ENCODE results near the gene FAM110D. TPM values are rescaled to one million over a fixed set of nuclear protein-coding genes. Genes with fewer than 3 reads are reported as not detected.

FAM110D gene
- total and polyA plus RNA-seq, 2 experiments from 2014 or later: 0.10 to 0.44 TPM

- peak within 1 kb of the TSS; percentile 85 for H2AFZ ChIP-seq
- TF ChIP-seq EZH2phosphoT487 (IDR thresholded peaks at IDR 0.05; ENCODE audit: low read depth, severe bottlenecking, unreplicated experiment): no peak
- TF ChIP-seq CTCF (IDR thresholded peaks at IDR 0.05; ENCODE audit: poor library complexity): peak; percentile 94
- H3K4me2 ChIP-seq: peak within 1 kb of the TSS; percentile 91
- peak within 1 kb of the TSS; percentile 83 for H3K4me3 ChIP-seq
- DNase-seq (ENCODE audit: low spot score): peak; percentile 97
- WGBS (ENCODE audit: low lambda C conversion rate, missing lambda C conversion rate): 3% methylated on average over 74 of the region's 76 CpGs
- no peaks in the 10 kb centered on the region for H3K36me3 ChIP-seq (replicated peaks; ENCODE audit: insufficient read depth, low read depth)
- H4K20me1 ChIP-seq (ENCODE audit: insufficient read depth, poor library complexity, severe bottlenecking): no peaks in the 10 kb centered on the region
- peak within 1 kb of the TSS; percentile 90 for H3K27ac ChIP-seq
- no peaks in the 10 kb centered on the region for H3K27me3 ChIP-seq
- peaks cover 12% of the 10 kb centered on the region for H3K79me2 ChIP-seq
- H3K9me3 ChIP-seq (ENCODE audit: low read depth): no peaks in the 10 kb centered on the region
- no peaks in the 10 kb centered on the region for H3K9me2 ChIP-seq (replicated peaks; ENCODE audit: insufficient read depth)
- H3K4me1 ChIP-seq (ENCODE audit: insufficient read depth): peaks cover 14% of the 10 kb centered on the region
Observed at GRCh38 chr1:26169669-26170471, 11.0 kb downstream of the FAM110D start, which contains the start of gene ZNF593. ZNF593 (plus strand) TSS chr1:26169908; CDS start chr1:26169984, 76 bp downstream.

- 82% methylated on average over 9 of the region's 9 CpGs for WGBS (ENCODE audit: low lambda C conversion rate, missing lambda C conversion rate)
- H3K79me2 ChIP-seq: peaks cover 12% of the 10 kb centered on the region
- peak overlapping the region; percentile 91 for H3K4me2 ChIP-seq
- no peaks in the 10 kb centered on the region for H3K9me2 ChIP-seq (replicated peaks; ENCODE audit: insufficient read depth)
- no peaks in the 10 kb centered on the region for H3K9me3 ChIP-seq (ENCODE audit: low read depth)
- no peaks in the 10 kb centered on the region for H4K20me1 ChIP-seq (ENCODE audit: insufficient read depth, poor library complexity, severe bottlenecking)
- no peaks in the 10 kb centered on the region for H3K36me3 ChIP-seq (replicated peaks; ENCODE audit: insufficient read depth, low read depth)
- TF ChIP-seq CTCF (IDR thresholded peaks at IDR 0.05; ENCODE audit: poor library complexity) (no peak), EZH2 (IDR thresholded peaks at IDR 0.05; ENCODE audit: borderline replicate concordance) (no peak), EZH2phosphoT487 (IDR thresholded peaks at IDR 0.05; ENCODE audit: low read depth, severe bottlenecking, unreplicated experiment) (no peak)
- H2AFZ ChIP-seq: peak overlapping the region; percentile 85
- H3K27ac ChIP-seq: peak overlapping the region; percentile 90
- peak overlapping the region; percentile 83 for H3K4me3 ChIP-seq
- H3K4me1 ChIP-seq (ENCODE audit: insufficient read depth): peaks cover 8% of the 10 kb centered on the region
- H3K27me3 ChIP-seq: no peaks in the 10 kb centered on the region
- DNase-seq (ENCODE audit: low spot score): no peak
Observed at GRCh38 chr1:26170472-26170821, 11.6 kb downstream of the FAM110D start.

- peak; percentile 5 for DNase-seq (ENCODE audit: low spot score)
- Histone ChIP-seq H3K4me2 (peak within 1 kb of the TSS; percentile 91), H3K9me2 (replicated peaks; ENCODE audit: insufficient read depth) (no peaks in the 10 kb centered on the region), H3K36me3 (replicated peaks; ENCODE audit: insufficient read depth, low read depth) (no peaks in the 10 kb centered on the region), H3K9me3 (ENCODE audit: low read depth) (no peaks in the 10 kb centered on the region), H3K27me3 (no peaks in the 10 kb centered on the region), H3K79me2 (peaks cover 12% of the 10 kb centered on the region), H2AFZ (no peak within 1 kb of the TSS), H4K20me1 (ENCODE audit: insufficient read depth, poor library complexity, severe bottlenecking) (no peaks in the 10 kb centered on the region), H3K27ac (no peak within 1 kb of the TSS), H3K4me1 (ENCODE audit: insufficient read depth) (peaks cover 8% of the 10 kb centered on the region), H3K4me3 (no peak within 1 kb of the TSS)
- whole genome bisulfite sequencing (ENCODE audit: low lambda C conversion rate, missing lambda C conversion rate): 92% methylated on average over 34 of the region's 34 CpGs
- TF ChIP-seq CTCF (IDR thresholded peaks at IDR 0.05; ENCODE audit: poor library complexity): no peak
- no peak for TF ChIP-seq EZH2 (IDR thresholded peaks at IDR 0.05; ENCODE audit: borderline replicate concordance)
- no peak for TF ChIP-seq EZH2phosphoT487 (IDR thresholded peaks at IDR 0.05; ENCODE audit: low read depth, severe bottlenecking, unreplicated experiment)
Observed at GRCh38 chr1:26171084-26172072, 12.5 kb downstream of the FAM110D start, which contains the start of gene ZNF593OS. ZNF593OS (minus strand) TSS chr1:26171832; CDS start chr1:26171661, 171 bp downstream.
